Measurements from ENCODE around the gene RPLP2.

DNA sequence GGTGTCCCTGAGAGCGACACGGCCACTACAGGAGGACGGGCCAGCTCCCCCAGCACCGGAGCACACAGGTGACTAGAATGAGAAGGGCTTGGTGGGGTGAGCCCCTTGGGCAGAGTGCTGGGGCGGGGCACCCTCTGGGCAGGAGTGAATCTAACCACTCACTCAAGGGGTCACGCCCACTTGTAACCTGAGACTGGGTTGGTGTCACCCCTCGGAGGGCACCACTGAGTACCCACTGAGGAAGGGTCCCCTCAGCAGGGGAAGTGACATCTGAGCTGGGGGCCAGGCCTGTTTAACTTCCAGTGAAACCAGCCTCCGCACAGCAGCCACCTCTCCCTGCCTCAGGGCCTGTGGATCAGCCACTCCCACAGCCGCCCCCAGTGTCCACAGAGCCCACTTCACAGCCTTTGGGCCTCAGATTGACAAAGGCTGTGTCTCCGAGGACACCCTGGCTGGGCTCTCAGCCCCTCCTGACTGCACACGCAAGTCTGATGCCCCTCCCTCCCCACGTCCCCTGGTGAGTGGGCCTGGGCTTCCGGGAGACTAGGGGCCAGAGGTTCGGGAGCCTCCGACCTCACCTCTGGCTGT, 38.1 kb upstream of the RPLP2 start:
- TF ChIP-seq ATF2 (tag by site-specific recombination; IDR thresholded peaks at IDR 0.05; ENCODE audit: low read depth) (no peak), CTCF (tag by site-specific recombination; IDR thresholded peaks at IDR 0.05) (no peak), REST (tag by site-specific recombination; IDR thresholded peaks at IDR 0.05) (no peak), MEIS1 (CRISPR knock-in tag; IDR thresholded peaks at IDR 0.05; ENCODE audit: borderline replicate concordance) (no peak), PBX3 (CRISPR knock-in tag; IDR thresholded peaks at IDR 0.05) (no peak), ZNF148 (tag by site-specific recombination; IDR thresholded peaks at IDR 0.05; ENCODE audit: borderline replicate concordance) (no peak), ZNF843 (tag by site-specific recombination; IDR thresholded peaks at IDR 0.05) (no peak), ZNF707 (tag by site-specific recombination; IDR thresholded peaks at IDR 0.05) (no peak), ZNF239 (tag by site-specific recombination; IDR thresholded peaks at IDR 0.05) (no peak), ZNF140 (tag by site-specific recombination; IDR thresholded peaks at IDR 0.05) (no peak)

All from HEK293 (cell line).